Mesothelial cell of epicardium (in vitro differentiated cells): ENCODE data around the gene HSPA1A. TPM values are rescaled to one million over a fixed set of nuclear protein-coding genes. Genes with fewer than 3 reads are reported as not detected.
A peak's percentile ranks its signal among the peaks of the same experiment; 100 is the strongest.
"Not testable (repeated sequence)": the region's sequence is repeated elsewhere in the genome, so short reads cannot be mapped to it uniquely, and the experiment has no call there.

ENCODE experiments used
- DNase-seq, 2 experiments: peaks; one replicate each; pipeline ENCODE4 v3.0.0; 2021; ENCODE audit warnings: low spot score in 2 of 2; ENCODE audit not compliant: unreplicated experiment in 2 of 2
- H3K27ac Mint-ChIP-seq: 2 replicates; pipeline ENCODE4 v1.8.0; 2021; ENCODE audit warnings: mixed read lengths
- H3K27me3 Mint-ChIP-seq: 2 replicates; pipeline ENCODE4 v1.8.0; 2021; ENCODE audit warnings: low read depth, mixed read lengths
- H3K36me3 Mint-ChIP-seq: 2 replicates; pipeline ENCODE4 v1.8.0; 2021; ENCODE audit warnings: mixed read lengths
- H3K4me1 Mint-ChIP-seq: 2 replicates; pipeline ENCODE4 v1.8.0; 2021; ENCODE audit warnings: mixed read lengths
- H3K4me3 Mint-ChIP-seq: 2 replicates; pipeline ENCODE4 v1.8.0; 2021; ENCODE audit warnings: mild to moderate bottlenecking, moderate library complexity, mixed read lengths
- H3K9me3 Mint-ChIP-seq: 2 replicates; pipeline ENCODE4 v1.8.0; 2021; ENCODE audit warnings: mixed read lengths
- CTCF ChIP-seq: fragments of 200-600 bp; sonication (generic); IDR thresholded peaks from one replicate; pipeline ENCODE4 v1.5.0; 2021; ENCODE audit warnings: antibody characterized with exemption; ENCODE audit not compliant: unreplicated experiment
- total RNA-seq: library from RNA; stranded (reverse); gene quantifications from 3 replicates; pipeline ENCODE4 v1.2.1, GENCODE V29; 2021

Gene HSPA1A
- total RNA-seq, 1 donor from 2014 or later: 70.1 TPM

GRCh38 chr6:31822036-31822821, 6.9 kb downstream of the HSPA1A start:
- Mint-ChIP-seq H3K4me1 (peaks cover 68% of the 10 kb centered on the region), H3K27ac (peak overlapping the region; percentile 96), H3K27me3 (no peaks in the 10 kb centered on the region), H3K36me3 (peaks cover 10% of the 10 kb centered on the region), H3K4me3 (peak overlapping the region; percentile 78), H3K9me3 (peaks cover 4% of the 10 kb centered on the region)
- no peak for TF ChIP-seq CTCF
- DNase-seq: peak in 1 of 2 experiments; percentile 58

- not testable (repeated sequence) for H3K36me3 Mint-ChIP-seq, H3K9me3 Mint-ChIP-seq, H3K27me3 Mint-ChIP-seq, DNase-seq
- Mint-ChIP-seq H3K4me3 (peak overlapping the region; percentile 20), H3K4me1 (peaks cover 60% of the 10 kb centered on the region), H3K27ac (peak overlapping the region; percentile 92)
Measured at GRCh38 chr6:31823592-31824196, 8.4 kb downstream of the HSPA1A start.

- H3K4me1 Mint-ChIP-seq: peaks cover 63% of the 10 kb centered on the region
- no peak for DNase-seq
- no peaks in the 10 kb centered on the region for H3K27me3 Mint-ChIP-seq
- peak overlapping the region; percentile 97 for H3K27ac Mint-ChIP-seq
- no peaks in the 10 kb centered on the region for H3K36me3 Mint-ChIP-seq
- H3K9me3 Mint-ChIP-seq: no peaks in the 10 kb centered on the region
- H3K4me3 Mint-ChIP-seq: peak overlapping the region; percentile 44
- no peak for TF ChIP-seq CTCF
Measured at GRCh38 chr6:31825553-31825952, 10.2 kb downstream of the HSPA1A start.

GRCh38 chr6:31826793-31827285, 11.5 kb downstream of the HSPA1A start:
- peaks cover 59% of the 10 kb centered on the region for H3K4me1 Mint-ChIP-seq
- TF ChIP-seq CTCF: no peak

GRCh38 chr6:31827286-31828079, 12.1 kb downstream of the HSPA1A start, which contains the start of gene HSPA1B:
Gene HSPA1B (plus strand): TSS chr6:31827738. CDS start chr6:31827951, 213 bp downstream.
- Mint-ChIP-seq H3K4me3 (peak within 1 kb of the TSS; percentile 87), H3K27ac (peak within 1 kb of the TSS; percentile 97), H3K4me1 (peaks cover 54% of the 10 kb centered on the region), H3K27me3 (no peaks in the 10 kb centered on the region), H3K36me3 (no peaks in the 10 kb centered on the region), H3K9me3 (no peaks in the 10 kb centered on the region)
- TF ChIP-seq CTCF: no peak
- DNase-seq: peak; percentile 94 to 98

More at GRCh38 chr6:31826793-31827285, 11.5 kb downstream of the HSPA1A start:
- DNase-seq: peak in 1 of 2 experiments; percentile 62
- peak overlapping the region; percentile 87 for H3K4me3 Mint-ChIP-seq
- no peaks in the 10 kb centered on the region for H3K9me3 Mint-ChIP-seq
- no peaks in the 10 kb centered on the region for H3K36me3 Mint-ChIP-seq
- no peaks in the 10 kb centered on the region for H3K27me3 Mint-ChIP-seq
- H3K27ac Mint-ChIP-seq: peak overlapping the region; percentile 97
